22Rv1 (cell line): ENCODE data around the gene SLC6A2.

Experiments used
- ZFX ChIP-seq: fragments of 450-650 bp; IDR thresholded peaks from 2 replicates; pipeline ENCODE4 v1.6.1; 2017; ENCODE audit warnings: antibody characterized with exemption, borderline replicate concordance
- TF ChIP-seq, protein P1 (sequence below): fragments of 450-650 bp; IDR thresholded peaks from 2 replicates; pipeline ENCODE4 v1.5.1; 2017; ENCODE audit warnings: mild to moderate bottlenecking

DNA sequence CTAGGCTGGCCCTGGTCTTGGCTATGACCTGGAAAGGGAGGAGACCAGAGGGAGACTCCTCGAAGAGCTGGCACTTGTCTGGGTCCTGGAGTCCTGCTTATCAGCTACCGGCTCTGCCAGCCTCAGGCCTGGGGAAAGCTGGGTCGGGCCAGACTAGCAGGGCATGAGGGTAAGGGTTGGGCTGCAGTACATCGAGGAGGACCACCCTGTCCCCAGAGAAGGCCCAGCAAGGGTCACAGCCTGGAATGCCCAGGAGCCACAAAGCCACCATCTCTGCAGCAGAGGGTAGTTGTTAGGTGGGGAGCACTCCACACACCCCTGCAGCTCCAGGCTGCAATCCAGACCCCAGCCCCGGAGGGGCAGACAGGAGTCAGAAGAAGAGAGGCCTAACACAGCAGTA, 54.0 kb downstream of the SLC6A2 start:
- TF ChIP-seq, protein P1, sequence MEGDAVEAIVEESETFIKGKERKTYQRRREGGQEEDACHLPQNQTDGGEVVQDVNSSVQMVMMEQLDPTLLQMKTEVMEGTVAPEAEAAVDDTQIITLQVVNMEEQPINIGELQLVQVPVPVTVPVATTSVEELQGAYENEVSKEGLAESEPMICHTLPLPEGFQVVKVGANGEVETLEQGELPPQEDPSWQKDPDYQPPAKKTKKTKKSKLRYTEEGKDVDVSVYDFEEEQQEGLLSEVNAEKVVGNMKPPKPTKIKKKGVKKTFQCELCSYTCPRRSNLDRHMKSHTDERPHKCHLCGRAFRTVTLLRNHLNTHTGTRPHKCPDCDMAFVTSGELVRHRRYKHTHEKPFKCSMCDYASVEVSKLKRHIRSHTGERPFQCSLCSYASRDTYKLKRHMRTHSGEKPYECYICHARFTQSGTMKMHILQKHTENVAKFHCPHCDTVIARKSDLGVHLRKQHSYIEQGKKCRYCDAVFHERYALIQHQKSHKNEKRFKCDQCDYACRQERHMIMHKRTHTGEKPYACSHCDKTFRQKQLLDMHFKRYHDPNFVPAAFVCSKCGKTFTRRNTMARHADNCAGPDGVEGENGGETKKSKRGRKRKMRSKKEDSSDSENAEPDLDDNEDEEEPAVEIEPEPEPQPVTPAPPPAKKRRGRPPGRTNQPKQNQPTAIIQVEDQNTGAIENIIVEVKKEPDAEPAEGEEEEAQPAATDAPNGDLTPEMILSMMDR: no peak
- TF ChIP-seq ZFX: no peak
